Uterus (tissue), 2 donors: ENCODE results near the gene SORCS3.

Experiments
- POLR2A ChIP-seq, 2 donors: fragments of 450-650 bp; IDR thresholded peaks; one replicate each; pipeline ENCODE4 v1.6.1; 2016; ENCODE audit warnings: antibody characterized with exemption in 2 of 2, mild to moderate bottlenecking in 1 of 2, moderate library complexity in 1 of 2
- TF ChIP-seq, protein P1 (sequence below), 4 experiments: fragments of 200-600 bp in 2 of 4; fragments of 450-650 bp in 2 of 4; sonication (generic) in 2 of 4; IDR thresholded peaks; one replicate each; pipeline ENCODE4 v1.5.1; 2016 to 2019; ENCODE audit warnings: antibody characterized with exemption in 4 of 4, mild to moderate bottlenecking in 2 of 4, moderate library complexity in 1 of 4

- TF ChIP-seq POLR2A (IDR thresholded peaks at IDR 0.05) = no peak
- TF ChIP-seq, protein P1, sequence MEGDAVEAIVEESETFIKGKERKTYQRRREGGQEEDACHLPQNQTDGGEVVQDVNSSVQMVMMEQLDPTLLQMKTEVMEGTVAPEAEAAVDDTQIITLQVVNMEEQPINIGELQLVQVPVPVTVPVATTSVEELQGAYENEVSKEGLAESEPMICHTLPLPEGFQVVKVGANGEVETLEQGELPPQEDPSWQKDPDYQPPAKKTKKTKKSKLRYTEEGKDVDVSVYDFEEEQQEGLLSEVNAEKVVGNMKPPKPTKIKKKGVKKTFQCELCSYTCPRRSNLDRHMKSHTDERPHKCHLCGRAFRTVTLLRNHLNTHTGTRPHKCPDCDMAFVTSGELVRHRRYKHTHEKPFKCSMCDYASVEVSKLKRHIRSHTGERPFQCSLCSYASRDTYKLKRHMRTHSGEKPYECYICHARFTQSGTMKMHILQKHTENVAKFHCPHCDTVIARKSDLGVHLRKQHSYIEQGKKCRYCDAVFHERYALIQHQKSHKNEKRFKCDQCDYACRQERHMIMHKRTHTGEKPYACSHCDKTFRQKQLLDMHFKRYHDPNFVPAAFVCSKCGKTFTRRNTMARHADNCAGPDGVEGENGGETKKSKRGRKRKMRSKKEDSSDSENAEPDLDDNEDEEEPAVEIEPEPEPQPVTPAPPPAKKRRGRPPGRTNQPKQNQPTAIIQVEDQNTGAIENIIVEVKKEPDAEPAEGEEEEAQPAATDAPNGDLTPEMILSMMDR (IDR thresholded peaks at IDR 0.05) = no peak
Measured at GRCh38 chr10:104641187-104641936, at the start of gene SORCS3.
